Neuron (in vitro differentiated cells): Measurements from ENCODE around the gene OS9.

ENCODE experiments used
- H2AFZ ChIP-seq: one replicate; pipeline ENCODE4 v1.6.1; 2013; ENCODE audit warnings: low read depth, mild to moderate bottlenecking, inconsistent platforms, low read length, moderate library complexity
- H3K27me3 ChIP-seq: one replicate; pipeline ENCODE4 v1.6.1; 2013; ENCODE audit warnings: low read length; ENCODE audit not compliant: insufficient read depth
- H3K36me3 ChIP-seq: one replicate; pipeline ENCODE4 v1.6.1; 2013; ENCODE audit warnings: low read length; ENCODE audit not compliant: insufficient read depth
- H3K4me1 ChIP-seq: one replicate; pipeline ENCODE4 v1.6.1; 2013; ENCODE audit warnings: low read length; ENCODE audit not compliant: insufficient read depth
- H3K4me3 ChIP-seq: 2 replicates; pipeline ENCODE4 v1.5.1; 2013; ENCODE audit warnings: mild to moderate bottlenecking, low read length, moderate library complexity
- H3K9me3 ChIP-seq: one replicate; pipeline ENCODE4 v1.6.1; 2013; ENCODE audit warnings: low read length

OS9 gene

GRCh38 chr12:57750561-57751431 lies 56.9 kb downstream of the OS9 start:
- H3K4me3 ChIP-seq: peak overlapping the region; percentile 79
- H3K9me3 ChIP-seq: no peaks in the 10 kb centered on the region
- peaks cover 45% of the 10 kb centered on the region for H3K36me3 ChIP-seq
- no peak overlapping the region for H2AFZ ChIP-seq
- no peaks in the 10 kb centered on the region for H3K27me3 ChIP-seq
- peaks cover 40% of the 10 kb centered on the region for H3K4me1 ChIP-seq

DNA sequence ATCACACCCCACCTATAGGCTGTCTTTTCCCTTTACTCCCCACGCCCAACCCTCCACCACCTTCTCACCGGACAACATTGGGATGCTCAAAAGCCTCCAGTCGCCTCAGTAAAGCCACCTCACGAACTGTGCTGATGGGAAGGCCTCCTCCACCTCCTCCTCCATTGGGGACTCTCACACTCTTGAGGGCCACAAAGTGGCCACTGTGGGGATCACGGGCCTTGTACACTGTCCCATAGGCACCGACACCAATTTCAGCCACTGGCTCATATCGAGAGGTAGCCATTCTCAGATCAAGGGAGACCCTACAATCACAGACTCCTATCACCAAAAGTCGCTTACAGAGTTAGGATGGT lies 57.5 kb downstream of the OS9 start:
- no peaks in the 10 kb centered on the region for H3K27me3 ChIP-seq
- no peaks in the 10 kb centered on the region for H3K9me3 ChIP-seq
- peaks cover 41% of the 10 kb centered on the region for H3K4me1 ChIP-seq
- peaks cover 40% of the 10 kb centered on the region for H3K36me3 ChIP-seq
- peak overlapping the region; percentile 14 for H2AFZ ChIP-seq
- peak overlapping the region; percentile 79 for H3K4me3 ChIP-seq

GRCh38 chr12:57751788-57752667 lies 58.1 kb downstream of the OS9 start, which contains the start of gene CDK4:
TSS of gene CDK4 (minus strand) at chr12:57752310. CDS start at chr12:57751717, 593 bp downstream.
- Histone ChIP-seq H3K27me3 (no peaks in the 10 kb centered on the region), H2AFZ (peak within 1 kb of the TSS; percentile 14), H3K4me1 (peaks cover 40% of the 10 kb centered on the region), H3K9me3 (no peaks in the 10 kb centered on the region), H3K36me3 (peaks cover 37% of the 10 kb centered on the region), H3K4me3 (peak within 1 kb of the TSS; percentile 79)

- Histone ChIP-seq H3K27me3 (no peaks in the 10 kb centered on the region), H3K9me3 (no peaks in the 10 kb centered on the region), H3K4me1 (peaks cover 40% of the 10 kb centered on the region), H2AFZ (no peak overlapping the region), H3K4me3 (peak overlapping the region; percentile 37), H3K36me3 (peaks cover 34% of the 10 kb centered on the region)
Measured at GRCh38 chr12:57752668-57753000, 58.7 kb downstream of the OS9 start.

DNA sequence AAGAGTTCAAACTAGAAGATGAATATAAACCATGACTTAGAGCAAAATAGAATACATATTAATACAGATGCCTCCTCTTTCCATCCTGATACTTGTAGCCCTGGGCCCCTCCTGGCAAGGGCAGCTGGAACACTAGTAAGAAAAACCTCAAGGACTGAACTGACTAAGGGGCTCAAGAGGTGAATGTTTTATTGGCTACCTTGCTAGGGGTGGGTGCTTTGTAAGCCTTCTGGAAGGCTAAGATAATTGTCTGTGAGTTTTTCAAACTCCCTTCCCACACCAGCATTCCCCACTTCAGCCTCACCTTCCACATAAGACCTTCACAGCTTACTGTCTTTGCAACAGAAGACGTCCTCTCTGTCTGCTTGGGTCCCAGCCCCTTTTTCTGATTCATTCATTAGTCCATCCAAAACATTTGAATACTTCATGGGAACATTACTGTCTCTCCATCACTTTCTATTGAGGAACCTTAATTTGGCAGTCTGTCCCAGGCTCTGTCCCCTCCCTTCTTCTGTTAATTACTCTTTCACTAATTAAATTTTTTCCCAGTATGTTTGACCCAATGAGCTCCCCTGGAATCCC lies 59.9 kb downstream of the OS9 start:
- H3K4me1 ChIP-seq: peaks cover 40% of the 10 kb centered on the region
- no peak overlapping the region for H2AFZ ChIP-seq
- H3K9me3 ChIP-seq: no peaks in the 10 kb centered on the region
- no peaks in the 10 kb centered on the region for H3K27me3 ChIP-seq
- H3K36me3 ChIP-seq: peaks cover 37% of the 10 kb centered on the region
- H3K4me3 ChIP-seq: peak overlapping the region; percentile 56

DNA sequence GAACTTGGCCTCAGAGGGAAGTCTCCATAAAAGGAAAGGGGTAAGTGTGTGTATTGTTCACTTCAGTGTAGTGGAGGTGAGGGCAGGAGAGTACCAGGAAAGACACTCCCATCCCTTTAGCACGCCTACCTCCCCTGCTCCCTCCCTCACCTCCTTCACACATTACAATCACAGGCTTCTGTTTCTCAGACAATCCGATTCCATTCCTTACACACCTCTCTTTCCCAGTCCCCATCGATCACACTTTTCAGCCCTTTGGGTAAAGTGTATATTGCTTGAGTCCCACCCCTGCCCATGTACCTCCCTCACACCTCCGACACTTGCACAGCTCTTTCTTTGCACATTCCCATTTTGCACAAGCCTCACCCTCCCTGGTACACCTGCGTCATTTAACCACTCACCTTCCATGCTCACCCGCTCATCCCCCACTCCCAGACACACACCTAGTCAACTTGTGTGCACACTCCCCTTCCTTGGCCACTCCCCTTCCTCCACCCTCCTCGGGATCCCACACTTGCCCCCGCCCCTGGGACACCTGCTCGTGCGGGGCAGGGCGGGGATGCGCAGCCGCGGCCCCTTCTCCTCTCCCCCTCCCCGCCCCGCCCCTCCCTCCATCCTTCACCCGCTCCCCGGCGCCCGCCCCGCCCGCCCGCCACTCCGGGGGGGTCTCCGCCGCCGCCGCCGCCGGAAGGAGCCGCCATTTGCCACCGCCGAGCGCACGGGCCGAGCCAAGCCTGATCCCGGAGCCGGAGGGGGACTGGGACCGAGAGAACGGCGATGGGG lies 60.7 kb downstream of the OS9 start, which contains the start of gene MARCHF9:
Gene MARCHF9 (plus strand): TSS at position 693 of the 783 bp plus-strand sequence. CDS start 426 bp downstream, outside the sequence.
- Histone ChIP-seq H3K27me3 (no peaks in the 10 kb centered on the region), H3K9me3 (no peaks in the 10 kb centered on the region), H3K4me1 (peaks cover 40% of the 10 kb centered on the region), H3K36me3 (peaks cover 34% of the 10 kb centered on the region), H3K4me3 (peak within 1 kb of the TSS; percentile 61), H2AFZ (no peak within 1 kb of the TSS)

GRCh38 chr12:57755194-57755453 lies 61.2 kb downstream of the OS9 start:
- peaks cover 40% of the 10 kb centered on the region for H3K4me1 ChIP-seq
- no peak overlapping the region for H2AFZ ChIP-seq
- peak overlapping the region; percentile 61 for H3K4me3 ChIP-seq
- H3K36me3 ChIP-seq: peaks cover 36% of the 10 kb centered on the region
- H3K27me3 ChIP-seq: no peaks in the 10 kb centered on the region
- H3K9me3 ChIP-seq: no peaks in the 10 kb centered on the region

- peaks cover 36% of the 10 kb centered on the region for H3K4me1 ChIP-seq
Measured at GRCh38 chr12:57755454-57756372, 61.8 kb downstream of the OS9 start.

DNA sequence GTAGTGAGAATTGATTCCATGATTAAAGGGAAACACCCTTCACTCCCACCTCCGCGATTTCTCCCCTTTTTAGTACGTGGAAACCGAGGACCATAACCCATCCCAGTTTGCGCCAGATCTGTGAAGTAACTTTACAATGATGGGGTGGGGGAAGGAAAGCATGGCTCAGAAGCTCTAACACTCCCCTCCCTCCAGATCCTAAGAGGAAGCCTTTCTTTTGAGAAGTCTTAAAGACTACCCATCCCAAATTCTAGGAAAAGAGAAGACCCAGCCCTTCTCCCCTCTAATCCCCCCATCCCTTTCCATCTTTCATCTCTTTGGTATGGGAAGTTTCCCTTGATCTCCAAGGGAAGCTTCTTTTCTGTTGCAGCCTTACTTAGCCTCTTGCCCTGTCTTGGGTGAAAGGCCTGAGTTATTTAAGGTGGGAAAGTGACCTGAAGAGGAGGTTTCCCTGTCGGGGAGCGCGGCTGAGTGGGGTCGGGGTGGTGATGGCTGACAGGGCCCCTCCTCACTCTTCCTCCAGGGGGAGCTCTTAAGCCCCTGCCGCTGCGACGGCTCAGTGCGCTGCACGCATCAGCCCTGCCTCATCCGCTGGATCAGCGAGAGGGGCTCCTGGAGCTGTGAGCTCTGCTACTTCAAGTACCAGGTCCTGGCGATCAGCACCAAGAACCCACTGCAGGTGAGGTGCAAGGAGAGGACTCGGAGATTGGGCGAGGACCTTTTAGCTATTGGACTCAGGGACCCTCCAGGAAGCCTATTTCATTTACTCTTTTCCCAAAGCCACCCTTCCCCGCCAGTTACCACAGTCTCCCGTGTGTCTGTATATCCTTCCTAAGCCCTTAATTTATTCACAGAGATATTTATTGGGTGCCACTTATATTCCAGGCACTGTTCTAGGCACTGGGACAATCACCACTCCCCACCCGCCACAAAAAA lies 62.7 kb downstream of the OS9 start:
- Histone ChIP-seq H3K4me1 (peaks cover 30% of the 10 kb centered on the region), H3K9me3 (no peaks in the 10 kb centered on the region), H2AFZ (no peak overlapping the region), H3K4me3 (peak overlapping the region; percentile 61), H3K36me3 (peaks cover 29% of the 10 kb centered on the region), H3K27me3 (no peaks in the 10 kb centered on the region)

More at GRCh38 chr12:57755454-57756372, 61.8 kb downstream of the OS9 start:
- H3K4me3 ChIP-seq: peak overlapping the region; percentile 61
- no peak overlapping the region for H2AFZ ChIP-seq
- peaks cover 32% of the 10 kb centered on the region for H3K36me3 ChIP-seq
- no peaks in the 10 kb centered on the region for H3K9me3 ChIP-seq
- no peaks in the 10 kb centered on the region for H3K27me3 ChIP-seq

DNA sequence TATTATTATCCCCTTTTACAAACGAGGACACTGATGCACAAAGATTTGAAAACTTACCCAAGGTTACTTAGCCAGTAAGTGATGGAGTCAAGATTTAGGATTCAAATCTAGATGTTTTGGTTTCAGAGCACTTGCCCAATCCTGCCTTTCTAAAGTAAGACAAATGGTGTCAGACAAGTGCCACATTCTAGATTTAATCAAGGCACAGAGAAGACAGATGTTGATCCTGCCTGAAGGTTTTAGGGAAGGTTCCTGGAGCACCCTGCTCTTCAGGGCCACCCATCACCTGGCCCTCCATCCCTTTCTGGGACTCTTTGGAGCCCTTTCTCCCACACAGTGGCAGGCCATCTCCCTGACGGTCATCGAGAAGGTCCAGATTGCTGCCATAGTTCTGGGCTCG lies 63.8 kb downstream of the OS9 start:
- H3K4me3 ChIP-seq: no peak overlapping the region
- no peak overlapping the region for H2AFZ ChIP-seq
- no peaks in the 10 kb centered on the region for H3K9me3 ChIP-seq
- no peaks in the 10 kb centered on the region for H3K27me3 ChIP-seq
- H3K4me1 ChIP-seq: peaks cover 27% of the 10 kb centered on the region
- H3K36me3 ChIP-seq: peaks cover 31% of the 10 kb centered on the region
